ENCODE measurements around the gene ZNF587.
"Not testable (repeated sequence)": the region's sequence is repeated elsewhere in the genome, so short reads cannot be mapped to it uniquely, and the experiment has no call there.

ZNF587 gene

DNA sequence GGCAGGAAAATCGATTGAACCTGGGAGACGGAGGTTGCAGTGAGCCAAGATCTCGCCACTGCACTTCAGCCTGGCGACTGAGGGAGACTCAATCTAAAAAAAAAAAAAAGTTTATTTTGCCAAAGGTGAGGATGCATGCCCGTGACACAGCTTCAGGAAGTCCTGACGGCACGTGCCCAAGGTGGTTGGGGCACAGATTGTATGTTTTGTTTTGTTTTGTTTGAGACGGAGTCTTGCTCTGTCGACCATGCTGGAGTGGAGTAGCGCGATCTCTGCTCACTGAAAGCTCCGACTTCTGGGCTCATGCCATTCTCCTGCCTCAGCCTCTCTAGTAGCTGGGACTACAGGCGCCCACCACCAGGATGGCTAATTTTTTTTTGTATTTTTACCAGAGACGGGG, 31.7 kb upstream of the ZNF587 start:
- DNase-seq (ENCODE audit: low read depth, low spot score) = no peak
- no peak overlapping the region for H3K4me3 ChIP-seq (ENCODE audit: low read depth, low read length)
- ChIA-PET CTCF (interaction anchor here (0.7 to 1.2 kb wide), 2 partner anchors 34 to 432 kb away, joined by 3 to 5 read pairs; no protein-coding TSS in a partner anchor), POLR2A (no interaction called here)
- TF ChIP-seq, protein P1, sequence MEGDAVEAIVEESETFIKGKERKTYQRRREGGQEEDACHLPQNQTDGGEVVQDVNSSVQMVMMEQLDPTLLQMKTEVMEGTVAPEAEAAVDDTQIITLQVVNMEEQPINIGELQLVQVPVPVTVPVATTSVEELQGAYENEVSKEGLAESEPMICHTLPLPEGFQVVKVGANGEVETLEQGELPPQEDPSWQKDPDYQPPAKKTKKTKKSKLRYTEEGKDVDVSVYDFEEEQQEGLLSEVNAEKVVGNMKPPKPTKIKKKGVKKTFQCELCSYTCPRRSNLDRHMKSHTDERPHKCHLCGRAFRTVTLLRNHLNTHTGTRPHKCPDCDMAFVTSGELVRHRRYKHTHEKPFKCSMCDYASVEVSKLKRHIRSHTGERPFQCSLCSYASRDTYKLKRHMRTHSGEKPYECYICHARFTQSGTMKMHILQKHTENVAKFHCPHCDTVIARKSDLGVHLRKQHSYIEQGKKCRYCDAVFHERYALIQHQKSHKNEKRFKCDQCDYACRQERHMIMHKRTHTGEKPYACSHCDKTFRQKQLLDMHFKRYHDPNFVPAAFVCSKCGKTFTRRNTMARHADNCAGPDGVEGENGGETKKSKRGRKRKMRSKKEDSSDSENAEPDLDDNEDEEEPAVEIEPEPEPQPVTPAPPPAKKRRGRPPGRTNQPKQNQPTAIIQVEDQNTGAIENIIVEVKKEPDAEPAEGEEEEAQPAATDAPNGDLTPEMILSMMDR (IDR thresholded peaks at IDR 0.05; ENCODE audit: insufficient read depth, low read length, missing control alignments) = no peak

DNA sequence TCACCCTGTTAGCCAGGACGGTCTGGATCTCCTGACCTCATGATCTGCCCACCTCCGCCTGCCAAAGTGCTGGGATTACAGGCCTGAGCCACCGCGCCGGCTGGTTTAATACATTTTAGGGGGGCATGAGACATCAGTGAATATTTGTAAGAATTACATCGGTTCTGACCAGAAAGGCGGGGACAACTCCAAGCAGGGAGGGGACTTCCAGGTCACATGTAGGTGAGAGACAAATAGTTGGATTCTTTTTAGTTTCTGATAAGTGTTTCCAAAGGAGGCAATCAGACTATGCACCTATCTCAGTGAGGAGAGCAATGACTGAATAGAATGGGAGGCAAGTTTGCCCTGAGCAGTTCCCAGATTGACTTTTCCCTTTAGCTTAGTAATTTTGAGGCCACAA, 31.3 kb upstream of the ZNF587 start:
- TF ChIP-seq, protein P1 (IDR thresholded peaks at IDR 0.05; ENCODE audit: insufficient read depth, low read length, missing control alignments) = no peak
- DNase-seq (ENCODE audit: low read depth, low spot score) = no peak
- ChIA-PET CTCF (interaction anchor here (0.7 to 1.2 kb wide), 5 partner anchors 12 to 431 kb away, joined by 3 to 5 read pairs (median 3); partner anchors contain the start of gene ZNF587B), POLR2A (interaction anchor here (0.7 kb wide), 1 partner anchor 173 kb away, joined by 5 read pairs; no protein-coding TSS in a partner anchor)
- no peak overlapping the region for H3K4me3 ChIP-seq (ENCODE audit: low read depth, low read length)

GRCh38 chr19:57819475-57820148, 30.0 kb upstream of the ZNF587 start:
- TF ChIP-seq, protein P1 (IDR thresholded peaks at IDR 0.05; ENCODE audit: insufficient read depth, low read length, missing control alignments) = peak; percentile 2
- ChIA-PET POLR2A (interaction anchor here (0.6 to 1.6 kb wide), 7 partner anchors 8 to 111 kb away, joined by 3 to 5 read pairs (median 3); partner anchors contain the start of genes ZNF154 and ZNF417), CTCF (interaction anchor here (0.7 to 1.2 kb wide), 5 partner anchors 10 to 80 kb away, joined by 3 to 5 read pairs (median 3); partner anchors contain the start of gene ZNF587B)
- DNase-seq (ENCODE audit: low read depth, low spot score) = peak; percentile 53
- H3K4me3 ChIP-seq (ENCODE audit: low read depth, low read length) = peak overlapping the region; percentile 96

GRCh38 chr19:57820599-57820998, 29.1 kb upstream of the ZNF587 start:
- DNase-seq (ENCODE audit: low read depth, low spot score) = no peak
- CTCF ChIA-PET = no interaction called here
- TF ChIP-seq, protein P1 (IDR thresholded peaks at IDR 0.05; ENCODE audit: insufficient read depth, low read length, missing control alignments) = no peak
- H3K4me3 ChIP-seq (ENCODE audit: low read depth, low read length) = peak overlapping the region; percentile 96
- POLR2A ChIA-PET = interaction anchor here (1.1 to 1.6 kb wide), 3 partner anchors 51 to 112 kb away, joined by 3 to 5 read pairs (median 3); partner anchors contain the start of genes ZNF154, ZNF417 and ZNF586

DNA sequence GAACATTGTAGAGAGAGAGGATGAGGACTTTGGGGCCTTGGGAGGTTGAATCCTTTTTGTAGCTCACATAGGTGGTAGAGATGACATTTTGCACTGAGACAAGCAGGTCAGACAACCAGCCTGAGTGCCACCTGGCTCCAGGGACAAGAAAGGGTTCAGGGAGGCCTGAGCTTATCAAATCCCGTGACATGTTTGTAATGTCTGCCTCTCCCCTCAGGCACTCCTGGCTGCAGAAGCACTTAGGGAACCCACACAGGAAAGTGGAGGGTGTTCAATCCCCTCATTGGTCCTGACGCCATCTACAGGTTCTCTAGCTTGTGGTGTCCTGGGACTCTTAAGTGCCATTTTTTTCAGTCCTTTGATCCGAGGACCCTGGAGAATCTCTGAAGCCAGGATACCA, 28.6 kb upstream of the ZNF587 start:
- DNase-seq (ENCODE audit: low read depth, low spot score); CTCF ChIA-PET: not testable (repeated sequence)
- H3K4me3 ChIP-seq (ENCODE audit: low read depth, low read length) = peak overlapping the region; percentile 96
- POLR2A ChIA-PET = interaction anchor here (1.5 kb wide), 1 partner anchor 52 kb away, joined by 3 read pairs; the partner anchor contains the start of gene ZNF586

- not testable (repeated sequence) for DNase-seq (ENCODE audit: low read depth, low spot score)
Observed at GRCh38 chr19:57821501-57821900, 28.2 kb upstream of the ZNF587 start.

GRCh38 chr19:57823155-57823554, 26.5 kb upstream of the ZNF587 start:
- CTCF ChIA-PET; POLR2A ChIA-PET; H3K4me3 ChIP-seq (ENCODE audit: low read depth, low read length); DNase-seq (ENCODE audit: low read depth, low spot score): not testable (repeated sequence)

More at GRCh38 chr19:57821501-57821900, 28.2 kb upstream of the ZNF587 start:
- H3K4me3 ChIP-seq (ENCODE audit: low read depth, low read length); CTCF ChIA-PET: not testable (repeated sequence)
- POLR2A ChIA-PET = interaction anchor here (1.5 kb wide), 1 partner anchor 52 kb away, joined by 3 read pairs; the partner anchor contains the start of gene ZNF586

DNA sequence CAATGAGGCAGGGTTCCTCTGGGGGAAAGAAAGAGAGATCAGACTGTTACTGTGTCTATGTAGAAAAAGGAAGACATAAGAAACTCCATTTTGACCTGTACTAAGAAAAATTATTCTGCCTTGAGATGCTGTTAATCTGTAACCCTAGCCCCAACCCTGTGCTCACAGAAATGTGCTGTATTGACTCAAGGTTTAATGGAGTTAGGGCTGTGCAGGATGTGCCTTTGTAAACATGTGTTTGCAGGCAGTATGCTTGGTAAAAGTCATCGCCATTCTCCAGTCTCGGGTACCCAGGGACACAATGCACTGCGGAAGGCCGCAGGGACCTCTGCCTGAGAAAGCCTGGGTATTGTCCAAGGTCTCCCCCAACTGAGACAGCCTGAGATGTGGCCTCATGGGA, 26.1 kb upstream of the ZNF587 start:
- POLR2A ChIA-PET; H3K4me3 ChIP-seq (ENCODE audit: low read depth, low read length); CTCF ChIA-PET; DNase-seq (ENCODE audit: low read depth, low spot score): not testable (repeated sequence)
